Stimulated activated naive CD8-positive, alpha-beta T cell treated with anti-CD3 and anti-CD28 coated beads, Interleukin-15, Interleukin-2, amounts not matched to agents 100 ng/mL and 50 ng/mL, for 24 hours (primary cell): Measurements from ENCODE around the gene CUEDC2.
"Not testable (repeated sequence)": the region's sequence is repeated elsewhere in the genome, so short reads cannot be mapped to it uniquely, and the experiment has no call there.

Experiments used
- H3K27ac Mint-ChIP-seq: one replicate; pipeline ENCODE4 v1.8.0; 2021; ENCODE audit warnings: mild to moderate bottlenecking, mixed read lengths
- H3K27me3 Mint-ChIP-seq: one replicate; pipeline ENCODE4 v1.8.0; 2021; ENCODE audit warnings: mixed read lengths
- H3K36me3 Mint-ChIP-seq: one replicate; pipeline ENCODE4 v1.8.0; 2021; ENCODE audit warnings: low read depth, mixed read lengths
- H3K4me1 Mint-ChIP-seq: one replicate; pipeline ENCODE4 v1.8.0; 2021; ENCODE audit warnings: low read depth, mixed read lengths
- H3K4me3 Mint-ChIP-seq: one replicate; pipeline ENCODE4 v1.8.0; 2021; ENCODE audit warnings: mild to moderate bottlenecking, mixed read lengths
- H3K9me3 Mint-ChIP-seq: one replicate; pipeline ENCODE4 v1.8.0; 2021; ENCODE audit warnings: mixed read lengths

Gene CUEDC2

GRCh38 chr10:102461187-102462054 is 29.0 kb upstream of the CUEDC2 start:
- Mint-ChIP-seq H3K27me3 (no peaks in the 10 kb centered on the region), H3K36me3 (no peaks in the 10 kb centered on the region), H3K27ac (peak overlapping the region; percentile 91), H3K4me3 (peak overlapping the region; percentile 86), H3K9me3 (no peaks in the 10 kb centered on the region), H3K4me1 (peaks cover 37% of the 10 kb centered on the region)

GRCh38 chr10:102460836-102461186 is 28.4 kb upstream of the CUEDC2 start:
- H3K4me3 Mint-ChIP-seq, result peak overlapping the region; percentile 86
- H3K36me3 Mint-ChIP-seq, result peaks cover 5% of the 10 kb centered on the region
- peaks cover 37% of the 10 kb centered on the region for H3K4me1 Mint-ChIP-seq
- no peaks in the 10 kb centered on the region for H3K27me3 Mint-ChIP-seq
- no peaks in the 10 kb centered on the region for H3K9me3 Mint-ChIP-seq
- peak overlapping the region; percentile 91 for H3K27ac Mint-ChIP-seq

GRCh38 chr10:102458656-102459055 is 26.3 kb upstream of the CUEDC2 start:
- no peak overlapping the region for H3K4me3 Mint-ChIP-seq
- H3K27ac Mint-ChIP-seq, result peak overlapping the region; percentile 21
- peaks cover 48% of the 10 kb centered on the region for H3K4me1 Mint-ChIP-seq
- peaks cover 12% of the 10 kb centered on the region for H3K36me3 Mint-ChIP-seq
- no peaks in the 10 kb centered on the region for H3K9me3 Mint-ChIP-seq
- no peaks in the 10 kb centered on the region for H3K27me3 Mint-ChIP-seq

- Mint-ChIP-seq H3K4me3 (no peak overlapping the region), H3K9me3 (no peaks in the 10 kb centered on the region), H3K4me1 (peaks cover 48% of the 10 kb centered on the region), H3K27ac (no peak overlapping the region), H3K27me3 (no peaks in the 10 kb centered on the region), H3K36me3 (peaks cover 21% of the 10 kb centered on the region)
Measured at GRCh38 chr10:102457591-102458150, 25.3 kb upstream of the CUEDC2 start.

- Mint-ChIP-seq H3K9me3 (no peaks in the 10 kb centered on the region), H3K4me1 (peaks cover 44% of the 10 kb centered on the region), H3K4me3 (no peak overlapping the region), H3K27me3 (no peaks in the 10 kb centered on the region), H3K36me3 (peaks cover 30% of the 10 kb centered on the region), H3K27ac (peak overlapping the region; percentile 74)
Measured at GRCh38 chr10:102455893-102456471, 23.6 kb upstream of the CUEDC2 start.

- H3K4me1 Mint-ChIP-seq, result peaks cover 36% of the 10 kb centered on the region
- H3K9me3 Mint-ChIP-seq, H3K4me3 Mint-ChIP-seq, H3K27me3 Mint-ChIP-seq: not testable (repeated sequence)
- H3K27ac Mint-ChIP-seq, result peak overlapping the region; percentile 80
- H3K36me3 Mint-ChIP-seq, result peaks cover 30% of the 10 kb centered on the region
Measured at GRCh38 chr10:102454662-102455487, 22.5 kb upstream of the CUEDC2 start.

- H3K27ac Mint-ChIP-seq, result peak overlapping the region; percentile 92
- peaks cover 45% of the 10 kb centered on the region for H3K4me1 Mint-ChIP-seq
Measured at GRCh38 chr10:102453502-102453901, 21.1 kb upstream of the CUEDC2 start.

GRCh38 chr10:102452672-102453340 is 20.4 kb upstream of the CUEDC2 start:
- Mint-ChIP-seq H3K4me3 (peak overlapping the region; percentile 92), H3K27ac (peak overlapping the region; percentile 92), H3K27me3 (no peaks in the 10 kb centered on the region), H3K9me3 (no peaks in the 10 kb centered on the region), H3K36me3 (peaks cover 30% of the 10 kb centered on the region), H3K4me1 (peaks cover 46% of the 10 kb centered on the region)

More at GRCh38 chr10:102453502-102453901, 21.1 kb upstream of the CUEDC2 start:
- H3K4me3 Mint-ChIP-seq, result peak overlapping the region; percentile 92
- H3K27me3 Mint-ChIP-seq, result no peaks in the 10 kb centered on the region
- H3K36me3 Mint-ChIP-seq, result peaks cover 30% of the 10 kb centered on the region
- no peaks in the 10 kb centered on the region for H3K9me3 Mint-ChIP-seq

- peak within 1 kb of the TSS; percentile 92 for H3K27ac Mint-ChIP-seq
- H3K36me3 Mint-ChIP-seq, result peaks cover 30% of the 10 kb centered on the region
- peak within 1 kb of the TSS; percentile 92 for H3K4me3 Mint-ChIP-seq
- H3K4me1 Mint-ChIP-seq, result peaks cover 46% of the 10 kb centered on the region
- H3K27me3 Mint-ChIP-seq, result no peaks in the 10 kb centered on the region
- no peaks in the 10 kb centered on the region for H3K9me3 Mint-ChIP-seq
Measured at GRCh38 chr10:102451105-102451969, 19.0 kb upstream of the CUEDC2 start, which contains the start of gene C10orf95. Gene C10orf95, minus strand, starts transcription at chr10:102451543. Its CDS starts 450 bp downstream, at chr10:102451093.

- Mint-ChIP-seq H3K4me1 (peaks cover 46% of the 10 kb centered on the region), H3K36me3 (peaks cover 23% of the 10 kb centered on the region), H3K9me3 (no peaks in the 10 kb centered on the region), H3K4me3 (peak overlapping the region; percentile 92), H3K27me3 (no peaks in the 10 kb centered on the region), H3K27ac (peak overlapping the region; percentile 96)
Measured at GRCh38 chr10:102450374-102451104, 18.2 kb upstream of the CUEDC2 start.

GRCh38 chr10:102450124-102450373 is 17.7 kb upstream of the CUEDC2 start:
- Mint-ChIP-seq H3K27me3 (no peaks in the 10 kb centered on the region), H3K36me3 (peaks cover 18% of the 10 kb centered on the region), H3K4me3 (peak overlapping the region; percentile 91), H3K27ac (peak overlapping the region; percentile 96), H3K9me3 (no peaks in the 10 kb centered on the region), H3K4me1 (peaks cover 43% of the 10 kb centered on the region)

- no peaks in the 10 kb centered on the region for H3K27me3 Mint-ChIP-seq
- H3K27ac Mint-ChIP-seq, result peak overlapping the region; percentile 96
- peaks cover 18% of the 10 kb centered on the region for H3K36me3 Mint-ChIP-seq
- H3K4me3 Mint-ChIP-seq, result peak overlapping the region; percentile 91
- H3K4me1 Mint-ChIP-seq, result peaks cover 40% of the 10 kb centered on the region
- no peaks in the 10 kb centered on the region for H3K9me3 Mint-ChIP-seq
Measured at GRCh38 chr10:102449321-102450123, 17.1 kb upstream of the CUEDC2 start.
